Measurements from ENCODE around the gene BIN1. TPM values are rescaled to one million over a fixed set of nuclear protein-coding genes. Genes with fewer than 3 reads are reported as not detected.
A peak's percentile ranks its signal among the peaks of the same experiment; 100 is the strongest.

BIN1 gene
- total RNA-seq, 1 donor from 2014 or later = 28.6 TPM

DNA sequence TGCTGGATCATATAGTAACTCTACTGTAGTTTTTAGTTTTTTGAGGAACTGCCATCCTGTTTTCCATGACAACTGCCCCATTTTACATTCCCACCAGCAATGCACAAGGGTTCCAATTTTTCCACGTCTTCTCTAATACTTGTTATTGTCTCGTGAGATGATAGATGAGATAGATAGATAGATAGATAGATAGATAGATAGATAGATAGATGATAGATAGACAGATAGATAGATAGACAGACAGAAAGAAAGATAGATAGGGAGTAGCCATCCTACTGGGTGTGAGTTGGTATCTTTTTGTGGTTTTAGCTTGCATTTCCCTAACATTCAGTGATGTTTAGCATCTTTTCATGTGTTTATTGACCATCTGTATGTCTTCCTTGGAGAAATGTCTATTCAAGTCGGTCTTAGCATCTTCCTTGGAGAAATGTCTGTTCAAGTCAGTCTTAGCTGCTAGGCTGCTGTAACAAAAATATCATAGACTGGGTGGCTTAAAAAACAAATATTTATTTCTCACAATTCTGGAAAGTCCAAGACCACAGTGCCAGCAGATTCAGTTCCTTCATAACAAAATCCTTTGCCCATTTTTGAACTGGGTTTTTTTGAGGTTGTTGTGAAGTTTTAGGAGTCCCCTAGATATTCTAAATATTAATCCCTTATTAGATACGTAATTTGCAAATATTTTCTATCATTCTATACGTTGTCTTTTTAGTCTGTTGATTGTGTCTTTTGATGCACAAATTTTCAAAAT, 98.5 kb downstream of the BIN1 start:
- ATAC-seq = no peak
- DNase-seq (ENCODE audit: low spot score) = no peak

DNA sequence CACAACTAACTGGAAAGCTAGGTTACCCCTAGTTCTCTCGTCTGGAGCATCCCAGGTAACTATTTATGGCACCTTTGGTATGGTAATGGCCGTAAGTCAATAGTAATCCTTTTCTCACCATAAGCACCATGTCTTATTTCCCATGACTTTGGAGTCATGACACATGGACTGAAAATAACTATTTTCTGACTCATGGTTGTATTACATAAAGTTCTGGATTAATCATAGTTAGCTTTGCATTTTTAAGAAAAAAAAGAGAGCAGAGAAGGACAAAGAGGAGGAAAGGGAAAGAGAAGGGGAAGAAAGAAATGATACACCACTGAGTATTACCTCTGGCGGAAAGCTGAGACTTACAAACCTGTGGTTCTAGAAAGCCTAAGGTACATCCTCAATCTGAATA, 99.3 kb downstream of the BIN1 start:
- ATAC-seq (no peak), DNase-seq (ENCODE audit: low spot score) (no peak)

DNA sequence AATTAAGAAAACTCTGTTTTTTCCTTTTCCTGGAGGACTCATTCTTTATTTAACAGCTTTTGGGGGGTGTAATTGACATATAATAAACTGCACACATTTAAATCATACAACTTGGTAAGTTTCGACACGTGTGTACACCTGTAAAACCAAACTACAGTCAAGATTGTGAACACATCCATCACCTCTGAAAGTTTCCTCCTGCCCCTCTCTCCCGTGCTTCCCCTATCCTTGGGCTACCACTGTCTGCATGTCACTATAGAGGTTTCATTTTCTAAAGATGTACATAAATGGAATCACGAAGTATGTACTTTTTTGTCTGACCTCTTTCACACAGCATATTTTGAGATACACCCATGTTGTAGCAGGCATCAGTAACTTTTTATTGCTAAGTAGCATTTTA, 100.0 kb downstream of the BIN1 start:
- ATAC-seq (no peak), DNase-seq (ENCODE audit: low spot score) (no peak)

DNA sequence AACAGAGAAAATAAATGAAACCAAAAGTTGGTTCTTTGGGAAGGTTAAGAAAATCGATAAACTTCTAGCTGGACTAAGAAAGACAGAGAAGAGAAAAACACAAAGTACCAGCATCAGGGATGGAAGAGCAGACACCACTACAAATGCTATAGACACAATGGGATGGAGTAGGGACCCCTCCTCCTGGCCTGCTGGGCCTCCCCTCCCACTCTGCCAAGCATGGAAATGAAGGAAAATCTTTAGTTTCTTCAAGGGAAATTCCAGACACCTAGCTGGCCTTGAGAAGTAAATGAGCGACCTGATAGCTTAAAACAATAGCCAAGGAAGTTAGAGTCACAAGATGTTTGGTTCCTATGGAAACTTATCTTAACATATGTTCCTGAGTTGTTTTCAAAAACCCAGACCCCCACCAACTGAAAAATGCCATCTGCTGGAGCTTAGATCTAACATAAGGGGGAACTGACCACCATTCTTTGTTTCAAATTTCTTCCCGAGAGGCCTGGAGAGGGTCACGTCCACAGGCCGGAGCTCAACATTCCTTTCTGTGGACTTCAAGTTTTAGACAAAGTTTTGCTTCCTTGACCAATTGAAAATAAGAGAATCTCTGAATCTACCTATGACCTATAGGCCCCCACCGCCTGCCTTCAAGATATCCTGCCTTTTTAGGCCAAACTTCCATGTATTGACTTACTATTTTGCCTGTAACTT, 101.9 kb downstream of the BIN1 start:
- ATAC-seq = no peak
- no peak for DNase-seq (ENCODE audit: low spot score)

DNA sequence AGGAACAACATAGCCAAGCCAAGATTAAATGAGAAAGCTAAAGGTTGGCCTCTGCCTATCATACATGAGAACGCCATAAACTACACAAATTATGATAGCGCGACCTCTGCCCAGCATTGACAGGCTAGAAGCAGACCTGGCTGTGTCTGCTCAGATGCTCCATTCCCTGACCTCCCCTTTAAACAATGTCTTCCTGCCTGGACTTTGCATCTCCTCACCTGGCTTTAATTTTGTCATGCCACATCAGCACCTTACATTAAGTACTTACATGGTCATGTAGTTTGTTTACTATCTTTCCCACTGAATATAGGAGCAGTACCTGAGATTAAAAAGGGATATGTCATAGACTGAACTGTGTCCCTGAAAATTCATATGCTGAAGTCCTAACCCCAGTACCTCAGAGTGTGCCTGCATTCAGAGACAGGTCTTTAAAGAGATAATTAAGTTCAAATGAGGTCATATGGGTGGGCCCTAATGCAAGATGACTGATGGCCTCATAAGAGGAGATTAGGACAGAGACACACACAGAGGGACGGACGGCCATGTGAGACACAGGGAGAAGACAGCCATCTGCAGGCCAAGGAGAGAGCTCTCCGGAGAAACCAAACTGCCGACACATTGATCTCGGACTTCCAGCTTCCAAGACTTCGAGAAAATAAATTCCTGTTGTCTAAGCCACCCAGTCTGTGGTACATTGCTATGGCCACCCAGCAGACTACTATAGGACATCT, 103.7 kb downstream of the BIN1 start:
- ATAC-seq (peak; percentile 99), DNase-seq (ENCODE audit: low spot score) (peak; percentile 58)

DNA sequence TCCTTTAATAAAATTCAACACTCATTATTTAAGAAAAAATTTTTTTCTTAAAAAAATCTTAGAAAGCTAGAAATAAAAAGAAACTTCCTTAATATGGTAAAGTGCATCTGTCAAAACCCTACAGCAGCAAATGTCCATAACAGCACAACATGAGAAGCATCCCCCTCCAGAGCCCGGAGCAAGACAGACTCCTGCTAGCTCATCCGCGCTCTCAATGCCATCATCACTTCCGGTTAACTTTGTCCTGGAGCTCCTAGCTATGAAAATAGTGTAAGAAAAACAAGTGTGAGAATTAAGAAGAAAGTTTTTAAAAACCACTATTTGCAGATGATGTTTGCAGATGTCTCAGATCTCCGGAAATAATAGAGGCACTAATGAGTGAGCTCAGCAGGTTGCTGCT, 105.2 kb downstream of the BIN1 start:
- ATAC-seq (no peak), DNase-seq (ENCODE audit: low spot score) (no peak)

DNA sequence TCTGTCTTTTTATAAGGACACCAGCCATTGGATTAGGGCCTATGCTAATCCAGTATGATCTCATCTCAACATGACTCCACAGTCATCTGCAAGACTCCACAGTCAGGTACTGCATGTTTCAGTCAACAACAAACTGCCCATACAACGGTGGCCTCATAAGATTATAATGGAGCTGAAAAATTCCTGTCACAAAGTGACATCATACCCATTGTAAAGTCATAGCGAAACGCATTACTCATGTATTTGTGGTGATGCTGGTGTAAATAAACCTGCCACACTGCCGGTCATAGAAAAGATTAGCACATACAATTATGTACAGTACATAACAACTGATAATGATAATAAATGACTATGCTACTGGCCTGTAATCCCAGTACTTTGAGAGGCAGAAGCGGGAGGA, 106.0 kb downstream of the BIN1 start:
- DNase-seq (ENCODE audit: low spot score) (no peak), ATAC-seq (no peak)

DNA sequence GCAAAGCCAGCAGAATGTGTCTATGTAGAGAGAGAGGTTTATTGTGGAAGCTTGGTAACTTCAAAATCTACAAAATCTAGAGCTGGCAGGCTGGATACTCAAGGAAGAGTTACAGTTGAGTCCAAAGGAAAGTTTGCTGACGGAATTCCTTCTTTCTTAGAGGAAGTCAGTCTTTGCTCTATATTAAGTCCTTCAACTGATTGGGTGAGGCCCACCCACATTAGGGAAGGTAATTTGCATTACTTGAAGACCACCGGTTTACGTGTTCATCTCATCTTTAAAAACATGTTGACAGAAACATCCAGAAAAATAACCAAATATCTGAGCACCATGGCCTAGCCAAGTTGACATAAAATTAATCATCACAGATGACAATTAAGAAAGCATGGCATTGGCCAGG, 106.8 kb downstream of the BIN1 start:
- no peak for DNase-seq (ENCODE audit: low spot score)
- no peak for ATAC-seq

DNA sequence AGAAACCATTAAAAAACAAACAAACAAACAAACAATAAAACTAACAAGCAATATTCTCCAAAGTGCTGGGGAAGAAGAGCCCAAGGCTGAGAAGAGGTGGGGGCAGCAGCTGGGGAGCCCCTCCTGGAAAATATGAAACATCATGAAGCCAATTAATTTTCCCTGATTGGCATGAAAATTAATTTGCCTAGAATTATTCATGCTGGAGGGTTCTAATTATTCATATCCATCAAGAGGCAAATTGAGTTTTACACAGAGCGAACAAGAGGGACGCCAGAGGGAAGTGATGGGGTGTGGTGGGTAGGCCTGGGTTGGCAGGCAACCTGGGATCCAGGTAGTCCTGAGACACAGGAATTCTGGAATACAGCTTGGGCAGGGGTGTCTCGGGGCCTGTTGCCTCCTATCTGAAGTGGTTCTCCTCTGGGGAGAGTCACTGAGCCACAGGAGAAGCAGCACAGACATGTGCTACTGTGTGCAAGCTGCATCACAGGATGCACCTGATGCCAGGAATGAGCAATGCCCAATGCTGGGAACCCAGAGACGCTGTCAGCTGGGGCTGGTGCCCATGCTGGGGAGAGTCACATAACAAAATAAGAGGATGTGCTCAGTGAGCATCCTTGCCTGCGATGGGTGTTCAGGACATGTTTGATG, 107.7 kb downstream of the BIN1 start:
- DNase-seq (ENCODE audit: low spot score) (no peak), ATAC-seq (no peak)

DNA sequence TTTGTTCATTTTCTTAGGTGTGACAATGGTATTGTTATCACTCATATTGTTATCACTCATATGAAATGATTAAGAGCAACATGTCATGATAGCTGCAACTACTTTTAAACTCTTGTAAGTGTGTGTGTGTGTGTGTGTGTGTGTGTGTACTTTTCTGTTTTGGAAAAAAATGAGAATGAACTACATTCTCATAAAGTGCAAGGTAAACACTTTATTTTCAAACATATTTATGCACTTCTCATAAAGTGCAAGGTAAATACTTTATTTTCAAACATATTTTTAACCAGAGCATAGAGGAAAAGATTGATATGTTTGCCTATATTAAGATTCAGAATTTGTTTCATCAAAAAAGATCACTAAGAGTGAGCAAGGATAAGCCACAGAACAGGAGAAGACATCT, 108.5 kb downstream of the BIN1 start:
- DNase-seq (ENCODE audit: low spot score) (no peak), ATAC-seq (no peak)

Other genes with a start within 250 kb of the BIN1 start
- not detected for gene TEX51, start 208.3 kb downstream of the BIN1 start, total RNA-seq
- gene CYP27C1, start 113.1 kb upstream of the BIN1 start, total RNA-seq = 0.05 TPM
- gene ERCC3, start 187.0 kb upstream of the BIN1 start, total RNA-seq = 15.1 TPM